ENCODE measurements around the gene TMEM143. TPM values are rescaled to one million over a fixed set of nuclear protein-coding genes. Genes with fewer than 3 reads are reported as not detected.

The TMEM143 gene
- polyA plus RNA-seq, 2 donors: 4.0 to 9.1 TPM

DNA sequence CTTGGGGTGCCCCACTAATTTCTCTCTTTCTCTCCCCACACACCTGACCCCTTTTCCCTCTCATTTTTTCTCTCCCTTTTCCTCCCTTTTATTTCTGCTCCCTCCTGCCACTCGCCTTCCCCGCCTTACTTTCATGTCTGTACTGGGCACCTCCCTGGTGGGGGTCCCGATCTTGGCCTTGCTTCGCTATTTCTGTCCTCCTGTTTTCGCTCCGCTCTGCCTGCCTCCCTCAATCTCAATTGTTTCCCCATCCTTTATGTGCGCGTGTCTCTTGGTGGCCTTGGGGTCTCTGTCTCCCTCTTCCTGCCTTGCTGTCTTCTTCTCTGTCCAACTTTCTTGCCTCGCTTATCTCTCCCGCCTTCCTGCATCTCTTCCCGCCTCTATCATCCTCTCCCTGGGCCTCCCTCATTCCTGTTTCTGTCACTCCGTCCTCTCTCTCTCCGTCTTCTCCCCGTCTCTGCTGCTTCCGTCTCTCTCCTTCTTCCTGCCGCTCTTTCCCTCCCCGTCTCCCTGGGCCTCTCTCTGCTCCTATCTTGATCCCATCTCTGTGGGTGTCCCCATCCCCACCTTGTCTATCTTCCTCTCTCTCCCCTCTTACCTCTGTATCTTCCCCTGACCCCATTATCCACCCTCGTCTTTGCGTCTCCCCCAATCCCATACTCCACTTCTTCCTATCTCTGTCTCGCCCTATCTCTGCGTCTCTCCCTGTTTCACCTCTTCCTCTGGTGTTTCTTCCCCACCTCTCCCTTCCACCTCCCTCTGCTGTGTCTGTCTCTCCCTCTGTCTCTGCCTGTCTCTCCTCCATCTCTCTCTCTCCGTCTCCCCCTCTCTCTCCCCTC, 33.7 kb upstream of the TMEM143 start:
- peaks cover 3 to 18% of the 10 kb centered on the region in 2 donors for H3K4me1 ChIP-seq (ENCODE audit: control insufficient read depth in 2 of 2, insufficient read depth in 2 of 2, low read length in 1 of 2)
- no peaks in the 10 kb centered on the region for H3K36me3 ChIP-seq (ENCODE audit: control insufficient read depth in 2 of 2, insufficient read depth in 2 of 2, low read length in 1 of 2)
- no peak overlapping the region for H3K27ac ChIP-seq (ENCODE audit: low read depth in 2 of 2, low read length in 1 of 2)
- H3K4me3 ChIP-seq (ENCODE audit: low read depth in 1 of 2, low read length in 2 of 2): peak overlapping the region; percentile 44 to 52
- peaks cover 0 to 17% of the 10 kb centered on the region in 2 donors for H3K27me3 ChIP-seq (ENCODE audit: control insufficient read depth in 1 of 2, insufficient read depth in 2 of 2, low read length in 2 of 2)
- H3K9me3 ChIP-seq (ENCODE audit: control insufficient read depth in 2 of 2, insufficient read depth in 1 of 2, low read depth in 1 of 2, low read length in 1 of 2): no peaks in the 10 kb centered on the region
- WGBS, 2 donors: 55 to 56% methylated on average over 22 of the region's 22 CpGs

DNA sequence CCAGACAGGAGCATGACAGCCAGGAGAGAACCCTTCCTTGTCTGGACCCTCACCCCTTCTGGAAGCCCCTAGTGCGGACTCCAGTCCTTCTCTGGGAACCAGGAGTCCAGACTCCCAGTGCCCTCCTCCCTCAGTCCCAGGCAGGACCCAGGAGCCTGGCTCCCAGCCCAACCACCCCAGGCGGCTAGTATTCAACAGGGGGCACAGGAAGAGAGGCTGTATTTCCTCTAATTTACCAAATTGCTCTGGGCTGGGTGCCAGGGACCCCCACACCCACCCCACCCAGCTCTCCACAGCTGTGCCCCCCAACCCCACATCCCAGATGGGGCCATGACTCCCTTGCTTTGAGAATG, 33.1 kb upstream of the TMEM143 start:
- H3K4me3 ChIP-seq (ENCODE audit: low read depth in 1 of 2, low read length in 2 of 2): no peak overlapping the region
- no peak overlapping the region for H3K27ac ChIP-seq (ENCODE audit: low read depth in 2 of 2, low read length in 1 of 2)
- no peaks in the 10 kb centered on the region for H3K9me3 ChIP-seq (ENCODE audit: control insufficient read depth in 2 of 2, insufficient read depth in 1 of 2, low read depth in 1 of 2, low read length in 1 of 2)
- no peaks in the 10 kb centered on the region for H3K36me3 ChIP-seq (ENCODE audit: control insufficient read depth in 2 of 2, insufficient read depth in 2 of 2, low read length in 1 of 2)
- peaks cover 0 to 17% of the 10 kb centered on the region in 2 donors for H3K27me3 ChIP-seq (ENCODE audit: control insufficient read depth in 1 of 2, insufficient read depth in 2 of 2, low read length in 2 of 2)
- WGBS, 2 donors: 61 to 65% methylated on average over 2 of the region's 2 CpGs
- peaks cover 3 to 18% of the 10 kb centered on the region in 2 donors for H3K4me1 ChIP-seq (ENCODE audit: control insufficient read depth in 2 of 2, insufficient read depth in 2 of 2, low read length in 1 of 2)

DNA sequence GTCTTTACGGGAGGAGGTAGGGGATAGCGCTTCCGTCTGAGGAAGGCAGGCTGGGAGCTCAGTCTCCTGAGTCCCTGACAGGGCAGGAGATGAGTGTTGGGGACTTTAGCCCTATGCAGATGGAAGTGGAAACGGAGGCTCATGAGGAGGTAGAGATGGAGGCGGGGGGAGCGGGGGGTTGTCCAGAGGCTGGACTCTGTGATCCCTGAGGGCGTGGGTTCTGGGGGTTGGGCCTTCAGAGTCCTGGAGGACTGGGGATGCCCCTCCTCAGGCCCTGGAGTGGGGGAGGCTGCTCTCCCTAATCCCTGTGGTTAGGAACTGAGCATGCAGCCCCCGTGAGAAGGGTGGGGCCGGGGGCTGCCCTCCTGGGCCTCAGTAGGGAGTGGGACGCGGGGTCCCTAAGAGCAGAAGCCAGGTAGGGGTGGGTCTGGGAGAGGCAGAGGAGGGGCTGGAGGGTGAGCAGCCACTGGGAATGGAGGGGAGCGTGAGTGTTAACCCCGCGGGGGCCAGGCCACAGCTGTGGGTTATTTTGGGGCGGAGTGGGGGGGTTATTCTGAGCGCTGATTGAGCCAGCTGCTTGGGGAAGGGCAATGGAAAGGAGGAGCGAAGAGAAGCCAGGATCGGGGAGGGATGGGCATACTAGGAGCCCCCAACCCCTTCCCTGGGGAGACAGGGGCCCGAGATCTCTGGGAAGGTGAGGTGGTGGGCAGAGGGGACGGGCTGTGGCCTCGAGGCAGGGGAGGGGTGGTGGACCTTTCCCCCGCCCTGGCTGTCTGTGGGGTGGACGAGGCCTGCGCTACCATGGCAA, 32.5 kb upstream of the TMEM143 start:
- H3K27me3 ChIP-seq (ENCODE audit: control insufficient read depth in 1 of 2, insufficient read depth in 2 of 2, low read length in 2 of 2): peaks cover 0 to 17% of the 10 kb centered on the region in 2 donors
- H3K36me3 ChIP-seq (ENCODE audit: control insufficient read depth in 2 of 2, insufficient read depth in 2 of 2, low read length in 1 of 2): no peaks in the 10 kb centered on the region
- H3K9me3 ChIP-seq (ENCODE audit: control insufficient read depth in 2 of 2, insufficient read depth in 1 of 2, low read depth in 1 of 2, low read length in 1 of 2): no peaks in the 10 kb centered on the region
- 49 to 60% methylated on average over 22 to 24 of the region's 24 CpGs for WGBS, 2 donors
- no peak overlapping the region for H3K27ac ChIP-seq (ENCODE audit: low read depth in 2 of 2, low read length in 1 of 2)
- H3K4me1 ChIP-seq (ENCODE audit: control insufficient read depth in 2 of 2, insufficient read depth in 2 of 2, low read length in 1 of 2): peaks cover 3 to 20% of the 10 kb centered on the region in 2 donors
- no peak overlapping the region for H3K4me3 ChIP-seq (ENCODE audit: low read depth in 1 of 2, low read length in 2 of 2)

DNA sequence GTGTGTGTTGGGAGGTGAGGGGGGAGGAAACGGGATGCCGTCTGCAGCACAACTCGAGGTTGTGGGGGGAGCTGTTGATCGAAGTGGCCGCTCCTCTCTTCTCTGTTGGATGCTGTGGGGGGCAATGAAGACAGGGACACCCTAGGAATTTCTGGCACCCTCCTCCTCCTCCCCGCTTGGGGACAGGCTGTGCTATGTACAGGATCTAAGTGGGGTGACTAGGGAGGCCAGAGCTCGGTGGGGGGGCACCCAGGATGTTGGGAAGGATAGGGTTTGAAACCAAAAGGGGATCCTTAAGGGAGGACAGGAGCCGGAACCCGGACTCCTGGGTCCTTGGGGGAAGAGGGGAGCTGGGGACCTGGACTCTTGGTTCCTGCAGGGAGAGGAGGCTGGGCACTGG, 31.8 kb upstream of the TMEM143 start:
- no peak overlapping the region for H3K4me3 ChIP-seq (ENCODE audit: low read depth in 1 of 2, low read length in 2 of 2)
- H3K27me3 ChIP-seq (ENCODE audit: control insufficient read depth in 1 of 2, insufficient read depth in 2 of 2, low read length in 2 of 2): peaks cover 0 to 17% of the 10 kb centered on the region in 2 donors
- H3K9me3 ChIP-seq (ENCODE audit: control insufficient read depth in 2 of 2, insufficient read depth in 1 of 2, low read depth in 1 of 2, low read length in 1 of 2): no peaks in the 10 kb centered on the region
- WGBS, 2 donors: 30 to 33% methylated on average over 9 of the region's 9 CpGs
- no peak overlapping the region for H3K27ac ChIP-seq (ENCODE audit: low read depth in 2 of 2, low read length in 1 of 2)
- no peaks in the 10 kb centered on the region for H3K36me3 ChIP-seq (ENCODE audit: control insufficient read depth in 2 of 2, insufficient read depth in 2 of 2, low read length in 1 of 2)
- peaks cover 3 to 20% of the 10 kb centered on the region in 2 donors for H3K4me1 ChIP-seq (ENCODE audit: control insufficient read depth in 2 of 2, insufficient read depth in 2 of 2, low read length in 1 of 2)

DNA sequence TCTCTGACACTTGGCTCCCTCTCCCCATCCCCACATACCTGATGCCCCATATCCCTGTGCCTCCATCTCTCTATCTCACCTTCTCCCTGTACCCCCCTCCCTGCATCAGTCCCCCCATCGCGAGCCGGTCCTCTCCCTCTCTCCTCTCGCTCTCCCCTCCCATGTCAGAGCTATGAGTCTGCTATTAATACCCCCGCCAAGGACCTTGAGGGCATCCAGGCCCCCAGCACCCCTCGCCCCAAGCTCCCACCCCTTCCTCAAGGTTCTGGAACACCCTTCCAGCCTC, 31.4 kb upstream of the TMEM143 start:
- no peak overlapping the region for H3K4me3 ChIP-seq (ENCODE audit: low read depth in 1 of 2, low read length in 2 of 2)
- peaks cover 6 to 20% of the 10 kb centered on the region in 2 donors for H3K4me1 ChIP-seq (ENCODE audit: control insufficient read depth in 2 of 2, insufficient read depth in 2 of 2, low read length in 1 of 2)
- WGBS, 2 donors: 10 to 18% methylated on average over 6 of the region's 6 CpGs
- no peaks in the 10 kb centered on the region for H3K9me3 ChIP-seq (ENCODE audit: control insufficient read depth in 2 of 2, insufficient read depth in 1 of 2, low read depth in 1 of 2, low read length in 1 of 2)
- peaks cover 0 to 17% of the 10 kb centered on the region in 2 donors for H3K27me3 ChIP-seq (ENCODE audit: control insufficient read depth in 1 of 2, insufficient read depth in 2 of 2, low read length in 2 of 2)
- no peak overlapping the region for H3K27ac ChIP-seq (ENCODE audit: low read depth in 2 of 2, low read length in 1 of 2)
- H3K36me3 ChIP-seq (ENCODE audit: control insufficient read depth in 2 of 2, insufficient read depth in 2 of 2, low read length in 1 of 2): no peaks in the 10 kb centered on the region

DNA sequence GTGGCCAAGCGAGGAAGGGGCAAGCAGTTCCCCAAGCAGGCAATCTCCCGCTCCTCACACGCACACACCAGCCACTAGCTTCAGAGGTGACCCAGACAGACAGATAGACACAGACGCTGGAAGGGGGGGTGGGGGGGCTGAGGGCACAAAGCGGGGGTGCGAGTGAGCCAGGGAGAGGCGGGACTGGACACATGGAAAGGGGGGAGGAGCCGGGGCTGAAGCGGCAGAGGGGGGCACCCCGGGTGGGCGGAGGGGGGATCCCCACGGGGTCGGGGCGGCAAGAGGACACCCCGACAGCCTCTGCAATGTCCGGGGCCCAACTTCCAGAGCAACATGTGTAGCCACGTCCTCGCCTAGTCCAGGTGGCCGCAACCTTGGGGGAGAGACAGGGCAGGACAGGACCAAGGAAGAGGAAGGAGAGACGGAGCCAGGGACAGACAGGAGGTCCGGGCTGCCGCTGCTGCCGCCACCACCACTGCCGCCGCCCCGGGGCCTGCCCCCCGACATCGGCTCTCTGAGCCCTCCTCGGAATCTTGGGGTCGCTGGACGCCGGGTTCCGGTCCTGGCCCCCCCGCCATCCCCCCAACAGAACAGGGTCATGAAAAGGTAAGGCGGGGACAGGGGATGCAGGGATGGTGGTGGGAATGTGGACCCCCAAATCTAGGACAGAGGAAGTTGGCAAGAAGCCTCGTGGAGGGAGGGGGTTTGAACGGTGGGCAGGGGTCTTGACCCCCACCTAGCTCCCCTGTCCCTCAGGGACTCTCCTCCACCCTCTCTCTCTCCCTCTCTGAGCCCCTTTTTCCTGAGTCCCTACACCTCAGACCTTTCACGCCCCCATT, 30.8 kb upstream of the TMEM143 start:
- Histone ChIP-seq H3K36me3 (ENCODE audit: control insufficient read depth in 2 of 2, insufficient read depth in 2 of 2, low read length in 1 of 2) (peaks cover 0 to under 1% of the 10 kb centered on the region in 2 donors), H3K9me3 (ENCODE audit: control insufficient read depth in 2 of 2, insufficient read depth in 1 of 2, low read depth in 1 of 2, low read length in 1 of 2) (no peaks in the 10 kb centered on the region), H3K27ac (ENCODE audit: low read depth in 2 of 2, low read length in 1 of 2) (no peak overlapping the region), H3K4me1 (ENCODE audit: control insufficient read depth in 2 of 2, insufficient read depth in 2 of 2, low read length in 1 of 2) (peaks cover 7 to 20% of the 10 kb centered on the region in 2 donors), H3K27me3 (ENCODE audit: control insufficient read depth in 1 of 2, insufficient read depth in 2 of 2, low read length in 2 of 2) (peaks cover 0 to 17% of the 10 kb centered on the region in 2 donors), H3K4me3 (ENCODE audit: low read depth in 1 of 2, low read length in 2 of 2) (no peak overlapping the region)
- WGBS, 2 donors: 2 to 5% methylated on average over 32 to 38 of the region's 38 CpGs

DNA sequence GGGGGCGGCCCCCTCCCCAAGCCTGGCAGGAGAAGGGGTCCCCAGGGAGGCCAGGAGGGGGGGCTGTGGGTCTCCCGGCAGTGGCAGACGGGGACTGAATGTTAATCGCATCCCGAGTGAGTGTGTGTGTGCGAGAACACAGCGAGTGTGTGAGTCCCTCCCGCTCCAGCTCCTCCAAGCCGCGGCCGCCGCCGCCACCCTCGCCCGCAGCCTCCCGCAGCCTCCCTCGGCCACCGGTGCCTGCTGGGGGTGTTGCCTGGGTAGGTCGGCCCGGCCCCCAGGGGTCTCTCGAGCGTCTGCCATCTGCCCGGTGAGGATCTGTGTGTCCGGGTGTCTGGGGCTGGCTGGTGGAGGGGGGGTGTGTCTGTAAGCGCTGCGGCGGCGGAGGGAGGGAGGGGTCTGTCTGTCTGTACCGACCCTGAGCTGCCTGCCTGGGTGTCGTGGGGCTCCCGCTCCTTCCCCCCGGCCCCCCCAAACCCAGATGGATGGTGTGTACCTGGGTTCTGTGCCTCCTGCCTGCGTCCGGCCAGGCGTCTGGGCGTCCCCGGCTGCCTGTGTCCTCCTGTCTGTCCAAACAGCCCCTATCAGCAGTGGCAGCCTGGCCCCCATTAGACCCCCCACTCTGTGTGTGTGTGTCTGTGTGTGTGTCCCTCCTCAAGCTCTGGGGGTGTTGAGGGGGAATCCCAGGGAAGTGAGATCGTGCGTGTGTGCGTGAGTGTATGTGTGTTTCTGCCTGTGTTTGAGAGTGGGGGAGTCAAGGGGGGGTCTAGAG, 30.0 kb upstream of the TMEM143 start, which contains the start of gene GRIN2D:
TSS of gene GRIN2D (plus strand) at position 110 of the 772 bp plus-strand sequence. CDS start 4,725 bp downstream, outside the sequence.
- Histone ChIP-seq H3K27me3 (ENCODE audit: control insufficient read depth in 1 of 2, insufficient read depth in 2 of 2, low read length in 2 of 2) (peaks cover 0 to 17% of the 10 kb centered on the region in 2 donors), H3K4me3 (ENCODE audit: low read depth in 1 of 2, low read length in 2 of 2) (no peak within 1 kb of the TSS), H3K36me3 (ENCODE audit: control insufficient read depth in 2 of 2, insufficient read depth in 2 of 2, low read length in 1 of 2) (peaks cover 3 to 4% of the 10 kb centered on the region in 2 donors), H3K4me1 (ENCODE audit: control insufficient read depth in 2 of 2, insufficient read depth in 2 of 2, low read length in 1 of 2) (peaks cover 7 to 20% of the 10 kb centered on the region in 2 donors), H3K27ac (ENCODE audit: low read depth in 2 of 2, low read length in 1 of 2) (no peak within 1 kb of the TSS), H3K9me3 (ENCODE audit: control insufficient read depth in 2 of 2, insufficient read depth in 1 of 2, low read depth in 1 of 2, low read length in 1 of 2) (no peaks in the 10 kb centered on the region)
- WGBS, 2 donors: 1 to 4% methylated on average over 37 to 40 of the region's 40 CpGs

DNA sequence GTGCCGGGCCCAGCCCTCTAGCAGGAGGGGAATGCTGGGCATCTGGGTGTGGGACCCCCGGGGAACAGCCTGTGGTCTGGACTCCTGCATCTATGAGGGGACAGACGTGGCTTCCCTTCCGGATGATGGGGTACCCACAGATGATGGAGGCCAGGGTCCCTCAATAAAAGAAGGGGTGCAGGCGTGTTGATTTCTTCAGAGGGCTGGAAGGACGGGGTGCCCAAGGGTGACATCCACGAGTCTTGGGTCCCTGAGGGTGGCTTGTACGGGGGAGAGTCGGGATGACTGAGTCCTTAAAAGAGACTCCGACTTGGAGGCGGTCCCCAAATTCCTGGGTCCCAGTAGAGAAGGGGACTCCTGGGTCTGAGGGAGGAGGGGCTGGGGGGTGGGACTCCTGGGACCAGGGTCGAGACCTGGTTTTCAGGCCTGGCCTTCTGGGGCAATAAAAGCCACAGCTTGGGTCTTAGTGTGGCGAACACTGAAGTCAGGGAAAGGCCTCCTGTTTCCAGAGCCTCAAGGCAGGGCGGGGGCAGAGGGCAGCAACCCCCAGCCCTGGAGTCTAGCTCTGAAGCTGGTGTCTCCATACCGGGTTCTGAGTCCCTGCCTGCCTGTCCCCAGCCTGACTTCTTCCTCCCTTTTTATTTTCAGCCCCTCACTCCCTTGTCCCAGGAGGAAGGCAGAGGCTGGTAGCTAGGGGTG, 29.3 kb upstream of the TMEM143 start:
- Histone ChIP-seq H3K4me3 (ENCODE audit: low read depth in 1 of 2, low read length in 2 of 2) (no peak overlapping the region), H3K9me3 (ENCODE audit: control insufficient read depth in 2 of 2, insufficient read depth in 1 of 2, low read depth in 1 of 2, low read length in 1 of 2) (no peaks in the 10 kb centered on the region), H3K27ac (ENCODE audit: low read depth in 2 of 2, low read length in 1 of 2) (no peak overlapping the region), H3K4me1 (ENCODE audit: control insufficient read depth in 2 of 2, insufficient read depth in 2 of 2, low read length in 1 of 2) (peaks cover 7 to 18% of the 10 kb centered on the region in 2 donors), H3K27me3 (ENCODE audit: control insufficient read depth in 1 of 2, insufficient read depth in 2 of 2, low read length in 2 of 2) (peaks cover 0 to 17% of the 10 kb centered on the region in 2 donors), H3K36me3 (ENCODE audit: control insufficient read depth in 2 of 2, insufficient read depth in 2 of 2, low read length in 1 of 2) (peaks cover 3 to 6% of the 10 kb centered on the region in 2 donors)
- WGBS, 2 donors: 77 to 83% methylated on average over 15 of the region's 15 CpGs
